Astrocyte (in vitro differentiated cells and primary cell): ENCODE measurements around the gene CRAT. TPM values are rescaled to one million over a fixed set of nuclear protein-coding genes. Genes with fewer than 3 reads are reported as not detected.

Experiments used
- DNase-seq: peaks from one replicate; pipeline ENCODE4 v3.0.0-alpha.2; 2010; ENCODE audit warnings: low read depth
- FAIRE-seq: peaks from 2 replicates; lab custom pipeline; 2011; peaks lifted over from hg19 to GRCh38; lab: Jason Lieb, UNC
- H2AFZ ChIP-seq: 2 replicates; pipeline ENCODE4 v1.6.0; 2012; ENCODE audit warnings: low read depth, low read length, inconsistent platforms
- H3K27ac ChIP-seq: 2 replicates; pipeline ENCODE4 v1.5.1; 2011; ENCODE audit warnings: low read depth, low read length, inconsistent platforms
- H3K27me3 ChIP-seq: 2 replicates; pipeline ENCODE4 v1.6.0; 2011; ENCODE audit warnings: low read length, inconsistent platforms; ENCODE audit not compliant: insufficient read depth
- H3K36me3 ChIP-seq: 2 replicates; pipeline ENCODE4 v1.5.1; 2011; ENCODE audit warnings: low read length, inconsistent platforms; ENCODE audit not compliant: insufficient read depth
- H3K4me1 ChIP-seq: 2 replicates; pipeline ENCODE4 v1.5.1; 2011; ENCODE audit warnings: low read length, inconsistent platforms; ENCODE audit not compliant: insufficient read depth
- H3K4me2 ChIP-seq: 2 replicates; pipeline ENCODE4 v1.6.0; 2012; ENCODE audit warnings: low read length, inconsistent platforms
- H3K4me3 ChIP-seq: 2 replicates; pipeline ENCODE4 v1.5.1; 2011; ENCODE audit warnings: low read depth, mild to moderate bottlenecking, low read length, inconsistent platforms; ENCODE audit not compliant: insufficient read depth
- H3K79me2 ChIP-seq: 2 replicates; pipeline ENCODE4 v1.6.0; 2012; ENCODE audit warnings: mild to moderate bottlenecking, low read length, inconsistent platforms; ENCODE audit not compliant: insufficient read depth
- H3K9ac ChIP-seq: 2 replicates; pipeline ENCODE4 v1.6.0; 2012; ENCODE audit warnings: mild to moderate bottlenecking, low read length, inconsistent platforms
- H3K9me3 ChIP-seq: 2 replicates; pipeline ENCODE4 v1.5.1; 2012; ENCODE audit warnings: low read depth, mild to moderate bottlenecking, low read length, inconsistent platforms; ENCODE audit not compliant: insufficient read depth
- H4K20me1 ChIP-seq: 2 replicates; pipeline ENCODE4 v1.6.0; 2012; ENCODE audit warnings: low read length, inconsistent platforms; ENCODE audit not compliant: insufficient read depth
- H3K27ac Mint-ChIP-seq: one replicate; pipeline ENCODE4 v1.8.0; 2021; ENCODE audit warnings: mild to moderate bottlenecking, mixed read lengths; ENCODE audit not compliant: unreplicated experiment
- H3K27me3 Mint-ChIP-seq: one replicate; pipeline ENCODE4 v1.8.0; 2021; ENCODE audit warnings: low read depth, mixed read lengths; ENCODE audit not compliant: unreplicated experiment
- H3K36me3 Mint-ChIP-seq: one replicate; pipeline ENCODE4 v1.8.0; 2021; ENCODE audit warnings: low read depth, mixed read lengths; ENCODE audit not compliant: unreplicated experiment
- H3K4me1 Mint-ChIP-seq: one replicate; pipeline ENCODE4 v1.8.0; 2021; ENCODE audit warnings: low read depth, mixed read lengths; ENCODE audit not compliant: unreplicated experiment
- H3K4me3 Mint-ChIP-seq: one replicate; pipeline ENCODE4 v1.8.0; 2021; ENCODE audit warnings: mild to moderate bottlenecking, moderate library complexity, mixed read lengths; ENCODE audit not compliant: unreplicated experiment
- H3K9me3 Mint-ChIP-seq: one replicate; pipeline ENCODE4 v1.8.0; 2021; ENCODE audit warnings: mild to moderate bottlenecking, mixed read lengths; ENCODE audit not compliant: unreplicated experiment
- CTCF ChIP-seq: IDR thresholded peaks from 2 replicates; pipeline ENCODE4 v1.5.1; 2011; ENCODE audit warnings: low read depth, mild to moderate bottlenecking, inconsistent platforms, low read length, moderate library complexity; ENCODE audit not compliant: insufficient read depth
- EZH2 ChIP-seq: IDR thresholded peaks from 2 replicates; pipeline ENCODE4 v1.6.1; 2012; ENCODE audit warnings: mild to moderate bottlenecking, low read length, inconsistent platforms; ENCODE audit not compliant: insufficient read depth
- total RNA-seq: library from RNA; stranded (reverse); gene quantifications from 2 replicates; pipeline ENCODE4 v1.2.1, GENCODE V29; 2021

CRAT gene
- total RNA-seq, 1 donor from 2014 or later = 21.2 TPM

DNA sequence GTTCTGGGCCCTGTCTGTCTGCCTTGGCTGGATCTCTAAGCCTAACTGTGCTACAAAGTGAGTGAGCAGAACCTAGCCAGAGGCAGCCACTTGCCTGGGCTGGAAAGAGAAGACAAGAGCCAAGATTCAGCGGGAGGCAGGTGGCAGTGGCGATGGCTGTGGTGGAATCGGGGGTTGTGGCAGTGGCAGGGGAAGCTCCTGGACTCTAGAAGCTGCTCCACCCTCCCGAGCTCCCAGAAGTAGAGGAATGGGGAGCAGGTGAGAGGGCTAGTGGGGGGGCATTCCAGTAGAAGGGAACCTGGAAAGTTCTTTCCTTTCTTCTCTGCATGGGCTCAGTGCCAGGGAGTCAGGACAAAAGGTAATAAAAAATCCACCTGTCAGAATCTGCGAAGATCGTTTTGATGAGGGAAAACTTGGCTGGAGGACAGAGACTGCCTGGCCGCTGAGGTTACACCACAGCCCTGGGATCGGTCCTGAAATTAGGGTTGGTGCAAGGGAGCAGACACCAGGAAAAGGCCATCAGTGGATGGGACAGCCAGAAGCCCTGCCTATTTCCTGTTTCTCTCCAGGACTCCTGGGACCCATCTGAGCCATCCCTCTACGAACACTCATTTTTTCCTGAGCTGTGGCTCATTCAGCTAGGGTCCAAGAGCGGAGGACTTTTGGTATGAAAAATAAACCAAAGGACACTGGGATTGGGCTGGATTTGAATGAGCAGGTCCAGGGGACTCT lies 1.6 kb downstream of the CRAT start:
- FAIRE-seq = no peak
- peak overlapping the region; percentile 83 for H3K4me3 Mint-ChIP-seq
- Histone ChIP-seq H3K9me3 (no peaks in the 10 kb centered on the region), H3K4me1 (peaks cover 15% of the 10 kb centered on the region), H3K4me2 (peak overlapping the region; percentile 100), H3K36me3 (peaks cover 3% of the 10 kb centered on the region), H2AFZ (no peak overlapping the region), H3K27me3 (no peaks in the 10 kb centered on the region), H3K4me3 (no peak overlapping the region), H3K27ac (no peak overlapping the region), H3K9ac (peak overlapping the region; percentile 85), H3K79me2 (peaks cover 33% of the 10 kb centered on the region), H4K20me1 (peaks cover 26% of the 10 kb centered on the region)
- H3K4me1 Mint-ChIP-seq = peaks cover 2% of the 10 kb centered on the region
- TF ChIP-seq EZH2 (no peak), CTCF (no peak)
- no peaks in the 10 kb centered on the region for H3K9me3 Mint-ChIP-seq
- peaks cover 7% of the 10 kb centered on the region for H3K36me3 Mint-ChIP-seq
- H3K27me3 Mint-ChIP-seq = peaks cover 3% of the 10 kb centered on the region
- no peak for DNase-seq
- no peak overlapping the region for H3K27ac Mint-ChIP-seq

DNA sequence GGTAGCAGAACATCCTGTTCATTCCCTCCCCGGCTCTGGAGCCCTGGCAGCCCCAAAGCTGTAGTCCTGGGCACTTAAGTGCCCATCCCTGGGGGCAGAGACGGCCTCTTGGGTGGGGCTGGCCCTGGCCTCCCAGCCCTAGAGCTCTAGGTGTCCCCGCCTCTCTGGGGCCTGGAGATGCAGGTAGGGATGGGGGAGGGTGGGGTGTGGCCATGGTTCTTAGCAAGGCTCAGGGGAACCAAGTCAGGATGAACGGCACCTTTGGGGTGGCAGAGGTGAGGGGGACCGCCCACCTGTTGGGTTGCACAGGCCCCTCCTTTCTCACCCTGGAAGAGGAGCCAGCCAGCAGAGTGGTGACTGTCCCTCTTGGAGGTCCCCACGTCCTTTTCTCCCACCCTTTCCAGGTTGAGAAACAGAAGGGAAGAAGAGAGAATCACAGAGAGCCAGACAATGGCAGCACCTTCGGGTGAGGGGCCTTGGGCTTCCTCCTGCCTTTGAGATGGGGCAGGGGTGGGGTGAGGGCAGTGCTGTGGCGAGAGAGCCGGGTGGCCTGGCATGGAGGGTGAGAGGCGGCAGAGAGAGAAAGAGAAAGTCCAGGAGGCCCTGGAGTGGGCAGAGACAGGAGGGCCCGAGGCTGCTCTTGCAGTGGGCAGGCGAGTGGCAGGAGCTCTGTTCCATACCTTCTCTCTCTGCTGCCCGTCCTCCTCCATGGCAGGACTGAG lies 2.3 kb downstream of the CRAT start:
- Mint-ChIP-seq H3K9me3 (no peaks in the 10 kb centered on the region), H3K27ac (peak overlapping the region; percentile 34)
- FAIRE-seq = no peak

More for the DNA sequence above, 2.3 kb downstream of the CRAT start:
- Mint-ChIP-seq H3K27me3 (peaks cover 3% of the 10 kb centered on the region), H3K36me3 (peaks cover 10% of the 10 kb centered on the region), H3K4me3 (peak overlapping the region; percentile 60), H3K4me1 (peaks cover 2% of the 10 kb centered on the region)
- no peak overlapping the region for H3K4me3 ChIP-seq
- no peak for TF ChIP-seq EZH2
- TF ChIP-seq CTCF = no peak
- H4K20me1 ChIP-seq = peaks cover 19% of the 10 kb centered on the region
- DNase-seq = no peak
- peaks cover 15% of the 10 kb centered on the region for H3K4me1 ChIP-seq
- H2AFZ ChIP-seq = no peak overlapping the region
- H3K9ac ChIP-seq = no peak overlapping the region
- H3K4me2 ChIP-seq = no peak overlapping the region
- H3K27ac ChIP-seq = no peak overlapping the region
- H3K36me3 ChIP-seq = peaks cover 3% of the 10 kb centered on the region
- H3K9me3 ChIP-seq = no peaks in the 10 kb centered on the region
- no peaks in the 10 kb centered on the region for H3K27me3 ChIP-seq
- peaks cover 26% of the 10 kb centered on the region for H3K79me2 ChIP-seq
